BJ (cell line): ENCODE measurements around the gene MRPS6. TPM values are rescaled to one million over a fixed set of nuclear protein-coding genes. Genes with fewer than 3 reads are reported as not detected.

Experiments used
- CTCF ChIA-PET: fragments of 350-600 bp; formaldehyde crosslinking; extraction: SDS; loops from one replicate; lab custom pipeline; 2021; ENCODE audit warnings: antibody characterized with exemption, inconsistent platforms; lab: Yijun Ruan, JAX
- POLR2A ChIA-PET: fragments of 300-600 bp; sonication (Branson Sonifier 250); formaldehyde crosslinking; extraction: SDS; loops from one replicate; lab custom pipeline; 2021; ENCODE audit warnings: antibody characterized with exemption; lab: Charles Lee
- DNase-seq: peaks from one replicate; pipeline ENCODE4 v3.0.0-alpha.2; 2011; ENCODE audit warnings: low read depth
- H3K27me3 ChIP-seq: 2 replicates; pipeline ENCODE4 v1.6.0; 2011; ENCODE audit warnings: low read length; ENCODE audit not compliant: control insufficient read depth, insufficient read depth
- H3K36me3 ChIP-seq: 2 replicates; pipeline ENCODE4 v1.5.1; 2011; ENCODE audit warnings: low read length; ENCODE audit not compliant: control insufficient read depth, insufficient read depth
- H3K4me3 ChIP-seq: 2 replicates; pipeline ENCODE4 v1.5.1; 2011; ENCODE audit warnings: low read depth, mild to moderate bottlenecking, control low read depth, low read length
- CTCF ChIP-seq: IDR thresholded peaks from 2 replicates; pipeline ENCODE4 v1.5.1; 2011; ENCODE audit warnings: low read depth, mild to moderate bottlenecking, control low read depth, inconsistent platforms, low read length, moderate library complexity; ENCODE audit not compliant: insufficient read depth
- polyA plus RNA-seq: library from polyadenylated mRNA; depleted of rRNA; stranded (reverse); fragments of >200 nt; gene quantifications from 2 replicates; pipeline ENCODE4 v1.2.3, GENCODE V29; 2011

MRPS6 gene
- polyA plus RNA-seq, 1 experiment = 13.8 TPM

- CTCF ChIA-PET = interaction anchor here (0.8 to 1.8 kb wide), 6 partner anchors 9 to 273 kb away, joined by 3 to 8 read pairs (median 4); no protein-coding TSS in a partner anchor
- no peaks in the 10 kb centered on the region for H3K36me3 ChIP-seq
- no peak for DNase-seq
- POLR2A ChIA-PET = no interaction called here
- no peaks in the 10 kb centered on the region for H3K27me3 ChIP-seq
- TF ChIP-seq CTCF = 0 out of 2 replicates have a peak, but pooled peaks have one; percentile 4
- H3K4me3 ChIP-seq = peak overlapping the region; percentile 88
Observed at GRCh38 chr21:34074283-34075090, 1.1 kb downstream of the MRPS6 start.

- POLR2A ChIA-PET = no interaction called here
- Histone ChIP-seq H3K4me3 (peak overlapping the region; percentile 88; the same call in 1 of the 2 replicates), H3K36me3 (no peaks in the 10 kb centered on the region), H3K27me3 (no peaks in the 10 kb centered on the region)
- no peak for DNase-seq
- TF ChIP-seq CTCF = no peak
- CTCF ChIA-PET = interaction anchor here (1.2 to 4.0 kb wide), 3 partner anchors 55 to 273 kb away, joined by 4 to 24 read pairs (median 8); no protein-coding TSS in a partner anchor
Observed at GRCh38 chr21:34075091-34075425, 1.7 kb downstream of the MRPS6 start.

- no peak for DNase-seq
- no peaks in the 10 kb centered on the region for H3K36me3 ChIP-seq
- TF ChIP-seq CTCF = no peak
- POLR2A ChIA-PET = no interaction called here
- H3K27me3 ChIP-seq = no peaks in the 10 kb centered on the region
- no peak overlapping the region for H3K4me3 ChIP-seq
- CTCF ChIA-PET = interaction anchor here (0.7 to 4.0 kb wide), 6 partner anchors 23 to 272 kb away, joined by 3 to 24 read pairs (median 5); no protein-coding TSS in a partner anchor
Observed at GRCh38 chr21:34075760-34076660, 2.6 kb downstream of the MRPS6 start.

- no peak for DNase-seq
- no peaks in the 10 kb centered on the region for H3K27me3 ChIP-seq
- no peak overlapping the region for H3K4me3 ChIP-seq
- POLR2A ChIA-PET = no interaction called here
- no peaks in the 10 kb centered on the region for H3K36me3 ChIP-seq
- CTCF ChIA-PET = interaction anchor here (1.2 to 4.0 kb wide), 3 partner anchors 22 to 153 kb away, joined by 3 to 24 read pairs (median 5); no protein-coding TSS in a partner anchor
- TF ChIP-seq CTCF = no peak
Observed at GRCh38 chr21:34076835-34077234, 3.5 kb downstream of the MRPS6 start.
